Measurements from ENCODE around the gene CPA5. TPM values are rescaled to one million over a fixed set of nuclear protein-coding genes. Genes with fewer than 3 reads are reported as not detected.

The CPA5 gene
- total and polyA plus RNA-seq, 2 of the 8 experiments (the other 6 are each of a cell fraction or from before 2014, with no cell fraction given) = 0.12 TPM; not detected in 1

DNA sequence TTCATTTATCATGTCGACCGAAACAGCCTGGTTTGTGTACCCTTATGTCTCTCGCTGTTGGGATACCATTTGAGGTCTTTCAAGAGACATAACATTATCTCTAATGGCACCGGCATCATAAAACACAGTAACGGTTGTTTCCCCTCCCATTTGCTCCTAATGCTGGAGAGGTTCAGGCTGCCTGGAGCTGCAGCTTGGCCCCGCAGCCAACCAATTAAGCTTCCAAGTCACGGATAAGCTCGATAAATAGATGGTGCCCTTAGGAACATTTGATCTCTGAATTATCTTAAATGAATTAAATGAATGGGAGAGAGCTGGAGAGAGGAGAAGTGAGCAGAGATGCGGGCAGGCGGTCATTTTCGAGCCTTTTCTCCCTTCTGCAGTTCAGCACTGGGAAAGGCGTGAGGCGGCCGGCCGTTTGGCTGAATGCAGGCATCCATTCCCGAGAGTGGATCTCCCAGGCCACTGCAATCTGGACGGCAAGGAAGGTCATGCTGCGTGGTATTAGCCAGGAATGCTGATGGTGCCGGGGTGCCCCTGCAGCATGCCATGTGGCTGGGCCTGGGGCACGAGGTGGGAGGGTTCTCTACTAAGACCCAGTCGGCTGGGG, 39.1 kb upstream of the CPA5 start:
- no peak overlapping the region for H2BK15ac ChIP-seq (ENCODE audit: low read length)
- TF ChIP-seq POLR2A (IDR thresholded peaks at IDR 0.05; ENCODE audit: control extremely low read depth in 1 of 2, low read depth in 2 of 2, low read length in 2 of 2) = no peak
- TF ChIP-seq JUN (IDR thresholded peaks at IDR 0.05; ENCODE audit: low read depth, low read length) = no peak
- no peak for TF ChIP-seq NRF1 (IDR thresholded peaks at IDR 0.05; ENCODE audit: low read depth, low read length)
- no peak for TF ChIP-seq CREB1 (IDR thresholded peaks at IDR 0.05)
- TF ChIP-seq KDM1A (IDR thresholded peaks at IDR 0.05; ENCODE audit: borderline replicate concordance, low read length) = no peak
- TF ChIP-seq SP1 (IDR thresholded peaks at IDR 0.05; ENCODE audit: low read depth, low read length) = no peak
- no peak for TF ChIP-seq SAP30 (IDR thresholded peaks at IDR 0.05; ENCODE audit: insufficient read depth, insufficient replicate concordance, low read length)
- TF ChIP-seq CTBP2 (IDR thresholded peaks at IDR 0.05; ENCODE audit: borderline replicate concordance, insufficient read depth, insufficient read length, low read length) = no peak
- TF ChIP-seq, protein P1, sequence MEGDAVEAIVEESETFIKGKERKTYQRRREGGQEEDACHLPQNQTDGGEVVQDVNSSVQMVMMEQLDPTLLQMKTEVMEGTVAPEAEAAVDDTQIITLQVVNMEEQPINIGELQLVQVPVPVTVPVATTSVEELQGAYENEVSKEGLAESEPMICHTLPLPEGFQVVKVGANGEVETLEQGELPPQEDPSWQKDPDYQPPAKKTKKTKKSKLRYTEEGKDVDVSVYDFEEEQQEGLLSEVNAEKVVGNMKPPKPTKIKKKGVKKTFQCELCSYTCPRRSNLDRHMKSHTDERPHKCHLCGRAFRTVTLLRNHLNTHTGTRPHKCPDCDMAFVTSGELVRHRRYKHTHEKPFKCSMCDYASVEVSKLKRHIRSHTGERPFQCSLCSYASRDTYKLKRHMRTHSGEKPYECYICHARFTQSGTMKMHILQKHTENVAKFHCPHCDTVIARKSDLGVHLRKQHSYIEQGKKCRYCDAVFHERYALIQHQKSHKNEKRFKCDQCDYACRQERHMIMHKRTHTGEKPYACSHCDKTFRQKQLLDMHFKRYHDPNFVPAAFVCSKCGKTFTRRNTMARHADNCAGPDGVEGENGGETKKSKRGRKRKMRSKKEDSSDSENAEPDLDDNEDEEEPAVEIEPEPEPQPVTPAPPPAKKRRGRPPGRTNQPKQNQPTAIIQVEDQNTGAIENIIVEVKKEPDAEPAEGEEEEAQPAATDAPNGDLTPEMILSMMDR (IDR thresholded peaks at IDR 0.05; ENCODE audit: control extremely low read depth in 1 of 3, insufficient read depth in 1 of 3, low read depth in 1 of 3, low read length in 3 of 3) = no peak
- H3K4me1 ChIP-seq (replicated peaks in 1 of 4; ENCODE audit: control insufficient read depth in 3 of 4, insufficient read depth in 4 of 4, low read length in 3 of 4) = no peaks in the 10 kb centered on the region
- H3K4ac ChIP-seq (replicated peaks; ENCODE audit: insufficient read length, low read depth, low read length) = no peak overlapping the region
- H3K9me3 ChIP-seq (ENCODE audit: insufficient read depth in 2 of 2, low read depth in 1 of 2, low read length in 1 of 2) = no peaks in the 10 kb centered on the region
- no peaks in the 10 kb centered on the region for H3K23me2 ChIP-seq (ENCODE audit: low read depth, low read length)
- H4K5ac ChIP-seq (ENCODE audit: insufficient read length, low read depth, low read length) = no peak overlapping the region
- no peak overlapping the region for H2BK120ac ChIP-seq (replicated peaks; ENCODE audit: low read depth, low read length)
- H3K23ac ChIP-seq (ENCODE audit: insufficient read length) = no peak overlapping the region
- 90% methylated on average over 17 of the region's 21 CpGs; no CpG with 5 or more reads in 1 of the 2 experiments for WGBS, 2 experiments (ENCODE audit: extremely low coverage in 1 of 2, insufficient coverage in 1 of 2, insufficient read length in 1 of 2, insufficient replicate concordance in 2 of 2, low coverage in 1 of 2, low lambda C conversion rate in 2 of 2, missing lambda C conversion rate in 1 of 2)
- H3K79me2 ChIP-seq (ENCODE audit: control insufficient read depth in 1 of 2, insufficient read depth in 2 of 2, low read length in 2 of 2) = no peaks in the 10 kb centered on the region
- no peaks in the 10 kb centered on the region for H4K20me1 ChIP-seq (replicated peaks in 1 of 2; ENCODE audit: control insufficient read depth in 1 of 2, insufficient read depth in 2 of 2, low read length in 2 of 2)
- H2AK5ac ChIP-seq (ENCODE audit: low read depth, low read length) = no peak overlapping the region
- H3K27ac ChIP-seq (ENCODE audit: low read depth, low read length) = no peak overlapping the region
- no peak overlapping the region for H4K91ac ChIP-seq (replicated peaks; ENCODE audit: insufficient read length, low read length)
- DNase-seq (ENCODE audit: low read depth in 1 of 2, low spot score in 2 of 2) = no peak
- H2BK5ac ChIP-seq (ENCODE audit: low read depth, low read length) = no peak overlapping the region
- H2AFZ ChIP-seq (ENCODE audit: low read length) = no peak overlapping the region
- no peaks in the 10 kb centered on the region for H3K36me3 ChIP-seq (ENCODE audit: control insufficient read depth in 2 of 4, insufficient read depth in 4 of 4, low read length in 3 of 4)
- CTCF ChIA-PET (ENCODE audit: partially characterized antibody) = interaction anchor here (0.6 to 1.2 kb wide), 6 partner anchors 8 to 119 kb away, joined by 3 to 4 read pairs (median 3); no protein-coding TSS in a partner anchor
- no peak overlapping the region for H4K8ac ChIP-seq (ENCODE audit: extremely low read depth, insufficient read depth, low read length)
- no peak overlapping the region for H3K56ac ChIP-seq (replicated peaks; ENCODE audit: insufficient read length, low read depth, low read length)
- H3K9ac ChIP-seq (replicated peaks in 1 of 4; ENCODE audit: extremely low read depth in 1 of 4, low read depth in 3 of 4, low read length in 3 of 4) = no peak overlapping the region
- no peak for FAIRE-seq
- H3K4me2 ChIP-seq (ENCODE audit: insufficient read depth in 1 of 2, low read depth in 2 of 2, low read length in 2 of 2) = no peak overlapping the region
- H2BK20ac ChIP-seq (ENCODE audit: low read length) = no peak overlapping the region
- POLR2A ChIA-PET (ENCODE audit: partially characterized antibody) = no interaction called here
- H2BK12ac ChIP-seq (ENCODE audit: low read depth, low read length) = no peak overlapping the region
- no peak overlapping the region for H3K4me3 ChIP-seq (ENCODE audit: extremely low read depth in 1 of 4, insufficient read depth in 2 of 4, low read depth in 3 of 4, low read length in 4 of 4)
- no peaks in the 10 kb centered on the region for H3K27me3 ChIP-seq (replicated peaks in 1 of 4; ENCODE audit: control insufficient read depth in 3 of 4, extremely low read depth in 1 of 4, insufficient read depth in 3 of 4, low read length in 3 of 4)
- no peak overlapping the region for H3K14ac ChIP-seq (ENCODE audit: insufficient read length)
- H3K79me1 ChIP-seq (ENCODE audit: low read depth, low read length) = no peaks in the 10 kb centered on the region
- H3K18ac ChIP-seq (ENCODE audit: extremely low read depth, low read length) = no peak overlapping the region

Data from H1 (cell line).